Mesenchymal stem cell (in vitro differentiated cells and primary cell): ENCODE results near the gene FERMT3.

Experiments used
- DNase-seq: peaks from one replicate; pipeline ENCODE4 v3.0.0-alpha.2; 2013
- H2AFZ ChIP-seq: one replicate; pipeline ENCODE4 v1.6.1; 2013; ENCODE audit warnings: low read depth, mild to moderate bottlenecking, control low read depth, inconsistent platforms, low read length, moderate library complexity
- H2AK5ac ChIP-seq: 2 replicates; pipeline ENCODE4 v1.6.1; 2013; ENCODE audit warnings: low read length, moderate library complexity, mild to moderate bottlenecking, inconsistent platforms; ENCODE audit not compliant: severe bottlenecking
- H2BK120ac ChIP-seq: one replicate; pipeline ENCODE4 v1.6.1; 2013; ENCODE audit warnings: low read depth, mild to moderate bottlenecking, inconsistent platforms, low read length, moderate library complexity
- H2BK12ac ChIP-seq, 2 experiments: one replicate each; pipeline ENCODE4 v1.6.1; 2013; ENCODE audit warnings: inconsistent platforms in 2 of 2, low read length in 2 of 2, mild to moderate bottlenecking in 2 of 2, moderate library complexity in 2 of 2, control low read depth in 1 of 2
- H2BK15ac ChIP-seq: one replicate; pipeline ENCODE4 v1.6.1; 2013; ENCODE audit warnings: mild to moderate bottlenecking, low read depth, inconsistent platforms; ENCODE audit not compliant: poor library complexity, severe bottlenecking
- H2BK5ac ChIP-seq: 2 replicates; pipeline ENCODE4 v1.6.1; 2013; ENCODE audit warnings: low read depth, mild to moderate bottlenecking, low read length, control low read depth, inconsistent platforms; ENCODE audit not compliant: poor library complexity, severe bottlenecking
- H3K14ac ChIP-seq, 2 experiments: one replicate each; pipeline ENCODE4 v1.6.1; 2013; ENCODE audit warnings: inconsistent platforms in 2 of 2, low read length in 2 of 2, control low read depth in 1 of 2, mild to moderate bottlenecking in 1 of 2, moderate library complexity in 1 of 2
- H3K18ac ChIP-seq, 2 experiments: one replicate each; pipeline ENCODE4 v1.6.1; 2013; ENCODE audit warnings: inconsistent platforms in 2 of 2, low read length in 2 of 2, control low read depth in 1 of 2, low read depth in 1 of 2, mild to moderate bottlenecking in 1 of 2
- H3K23ac ChIP-seq, 2 experiments: one replicate each; pipeline ENCODE4 v1.6.1; 2013; ENCODE audit warnings: inconsistent platforms in 2 of 2, low read length in 2 of 2, mild to moderate bottlenecking in 2 of 2, moderate library complexity in 2 of 2, control low read depth in 1 of 2
- H3K27ac ChIP-seq: 2 replicates; pipeline ENCODE4 v1.5.1; 2013; ENCODE audit warnings: mild to moderate bottlenecking, moderate library complexity, low read length, control low read depth, inconsistent platforms; ENCODE audit not compliant: poor library complexity, severe bottlenecking
- H3K27me3 ChIP-seq, 2 experiments: 2 replicates each; pipeline versions ENCODE4 v1.6.1 to v1.7.0; 2013; ENCODE audit warnings: low read length in 2 of 2, mild to moderate bottlenecking in 2 of 2, moderate library complexity in 2 of 2, control low read depth in 1 of 2, inconsistent platforms in 1 of 2; ENCODE audit not compliant: control insufficient read depth in 1 of 2, insufficient read depth in 1 of 2
- H3K36me3 ChIP-seq, 2 experiments: 2 replicates each; pipeline versions ENCODE4 v1.6.1 to v1.7.0; 2013; ENCODE audit warnings: low read length in 2 of 2, control low read depth in 1 of 2, inconsistent platforms in 1 of 2, low read depth in 1 of 2, mild to moderate bottlenecking in 1 of 2; ENCODE audit not compliant: insufficient read depth in 2 of 2, control insufficient read depth in 1 of 2
- H3K4ac ChIP-seq, 2 experiments: one replicate each; pipeline ENCODE4 v1.6.1; 2013; ENCODE audit warnings: inconsistent platforms in 2 of 2, low read length in 2 of 2, mild to moderate bottlenecking in 2 of 2, moderate library complexity in 2 of 2, control low read depth in 1 of 2, low read depth in 1 of 2
- H3K4me1 ChIP-seq: 2 replicates; pipeline ENCODE4 v1.6.1; 2013; ENCODE audit warnings: low read depth, low read length, control low read depth; ENCODE audit not compliant: control insufficient read depth, insufficient read depth
- H3K4me2 ChIP-seq: 2 replicates; pipeline ENCODE4 v1.6.1; 2013; ENCODE audit warnings: low read length, mild to moderate bottlenecking, inconsistent platforms; ENCODE audit not compliant: poor library complexity, severe bottlenecking
- H3K4me3 ChIP-seq, 2 experiments: 2 replicates each; pipeline versions ENCODE4 v1.5.1 to v1.7.0; 2013; ENCODE audit warnings: low read length in 2 of 2, mild to moderate bottlenecking in 2 of 2, control low read depth in 1 of 2, low read depth in 1 of 2; ENCODE audit not compliant: insufficient read depth in 1 of 2
- H3K79me1 ChIP-seq: replicated peaks from 2 replicates; pipeline ENCODE4 v1.6.1; 2013; ENCODE audit warnings: mild to moderate bottlenecking, control low read depth, low read length, inconsistent platforms; ENCODE audit not compliant: poor library complexity, severe bottlenecking
- H3K9ac ChIP-seq: 2 replicates; pipeline ENCODE4 v1.7.0; 2013; ENCODE audit warnings: mild to moderate bottlenecking, low read length, moderate library complexity
- H3K9me3 ChIP-seq: 2 replicates; pipeline ENCODE4 v1.7.0; 2013; ENCODE audit warnings: mild to moderate bottlenecking, low read length; ENCODE audit not compliant: control insufficient read depth
- H4K8ac ChIP-seq: one replicate; pipeline ENCODE4 v1.6.1; 2013; ENCODE audit warnings: inconsistent platforms, mild to moderate bottlenecking, low read length, moderate library complexity
- H4K91ac ChIP-seq: one replicate; pipeline ENCODE4 v1.6.1; 2013; ENCODE audit warnings: mild to moderate bottlenecking, low read length, inconsistent platforms
- WGBS: methylation state at CpG from one replicate; pipeline ENCODE4 v1.1.7; 2013; ENCODE audit warnings: mixed read lengths; 5-methylcytosine and 5-hydroxymethylcytosine counted together

Gene FERMT3

GRCh38 chr11:64220798-64221197 is 14.3 kb downstream of the FERMT3 start:
- Histone ChIP-seq H3K4me1 (peaks cover 30% of the 10 kb centered on the region), H2BK120ac (no peak overlapping the region), H3K79me1 (peaks cover 19% of the 10 kb centered on the region), H4K8ac (no peak overlapping the region), H3K27me3 (no peaks in the 10 kb centered on the region), H3K27ac (no peak overlapping the region), H3K4ac (no peak overlapping the region), H4K91ac (no peak overlapping the region), H2BK5ac (no peak overlapping the region), H2AK5ac (no peak overlapping the region), H3K4me3 (no peak overlapping the region), H2BK12ac (no peak overlapping the region), H2AFZ (no peak overlapping the region), H3K36me3 (peaks cover 23 to 41% of the 10 kb centered on the region in 2 experiments), H3K18ac (no peak overlapping the region), H2BK15ac (no peak overlapping the region), H3K9ac (no peak overlapping the region), H3K9me3 (no peaks in the 10 kb centered on the region), H3K14ac (no peak overlapping the region), H3K4me2 (no peak overlapping the region), H3K23ac (no peak overlapping the region)
- DNase-seq, result no peak
- 98% methylated on average over 12 of the region's 14 CpGs for WGBS

DNA sequence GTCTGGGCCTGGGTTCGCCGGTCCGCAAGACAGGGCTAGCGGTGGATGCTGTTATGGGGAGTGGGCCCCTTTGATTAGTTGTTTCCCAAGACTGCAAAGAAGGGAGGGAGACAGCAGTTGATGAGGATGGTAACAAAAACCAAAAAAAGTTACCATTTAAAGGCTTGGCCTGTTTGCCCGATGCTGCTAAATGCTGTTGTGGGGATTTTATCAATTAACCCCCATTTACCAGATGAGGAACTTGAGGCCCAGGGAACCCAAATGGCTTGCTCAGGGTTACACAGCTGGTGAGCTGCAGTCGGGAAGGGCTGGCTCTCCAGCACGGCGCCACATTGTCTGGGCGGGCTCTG is 16.1 kb downstream of the FERMT3 start:
- peaks cover 23 to 41% of the 10 kb centered on the region in 2 experiments for H3K36me3 ChIP-seq
- H2AFZ ChIP-seq, result no peak overlapping the region
- no peak overlapping the region for H2AK5ac ChIP-seq
- H4K8ac ChIP-seq, result no peak overlapping the region
- no peak overlapping the region for H3K4me2 ChIP-seq
- no peak overlapping the region for H3K4ac ChIP-seq
- no peak overlapping the region for H3K4me3 ChIP-seq
- no peaks in the 10 kb centered on the region for H3K9me3 ChIP-seq
- H3K27me3 ChIP-seq, result no peaks in the 10 kb centered on the region
- H2BK15ac ChIP-seq, result no peak overlapping the region
- H3K4me1 ChIP-seq, result peaks cover 43% of the 10 kb centered on the region
- H3K9ac ChIP-seq, result no peak overlapping the region
- peaks cover 20% of the 10 kb centered on the region for H3K79me1 ChIP-seq
- no peak overlapping the region for H3K14ac ChIP-seq
- 96% methylated on average over 9 of the region's 9 CpGs for WGBS
- no peak for DNase-seq
- H2BK12ac ChIP-seq, result no peak overlapping the region
- H3K27ac ChIP-seq, result no peak overlapping the region
- no peak overlapping the region for H3K23ac ChIP-seq
- no peak overlapping the region for H2BK120ac ChIP-seq
- H3K18ac ChIP-seq, result no peak overlapping the region
- no peak overlapping the region for H2BK5ac ChIP-seq
- H4K91ac ChIP-seq, result no peak overlapping the region

DNA sequence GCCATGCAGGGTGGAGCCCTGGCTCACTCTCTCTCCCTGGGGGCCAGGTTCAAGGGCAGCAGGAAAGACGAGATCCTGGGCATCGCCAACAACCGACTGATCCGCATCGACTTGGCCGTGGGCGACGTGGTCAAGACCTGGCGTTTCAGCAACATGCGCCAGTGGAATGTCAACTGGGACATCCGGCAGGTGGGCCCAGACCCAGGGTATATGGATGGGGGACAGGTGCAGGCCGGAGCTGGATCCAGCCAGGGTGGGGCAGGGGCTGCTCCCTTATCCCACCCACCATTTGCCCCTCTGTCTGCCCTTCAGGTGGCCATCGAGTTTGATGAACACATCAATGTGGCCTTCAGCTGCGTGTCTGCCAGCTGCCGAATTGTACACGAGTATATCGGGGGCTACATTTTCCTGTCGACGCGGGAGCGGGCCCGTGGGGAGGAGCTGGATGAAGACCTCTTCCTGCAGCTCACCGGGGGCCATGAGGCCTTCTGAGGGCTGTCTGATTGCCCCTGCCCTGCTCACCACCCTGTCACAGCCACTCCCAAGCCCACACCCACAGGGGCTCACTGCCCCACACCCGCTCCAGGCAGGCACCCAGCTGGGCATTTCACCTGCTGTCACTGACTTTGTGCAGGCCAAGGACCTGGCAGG is 16.6 kb downstream of the FERMT3 start:
- no peak overlapping the region for H3K27ac ChIP-seq
- H3K18ac ChIP-seq, result no peak overlapping the region
- peaks cover 43% of the 10 kb centered on the region for H3K4me1 ChIP-seq
- H3K23ac ChIP-seq, result no peak overlapping the region
- no peak overlapping the region for H2BK120ac ChIP-seq
- no peak overlapping the region for H3K4me2 ChIP-seq
- peak overlapping the region; percentile 22 for H4K91ac ChIP-seq
- H3K4me3 ChIP-seq, result peak overlapping the region in 1 of 2 experiments; percentile 5
- H2AK5ac ChIP-seq, result peak overlapping the region; percentile 38
- H2AFZ ChIP-seq, result no peak overlapping the region
- no peaks in the 10 kb centered on the region for H3K27me3 ChIP-seq
- WGBS, result 97% methylated on average over 24 of the region's 24 CpGs
- H3K9me3 ChIP-seq, result no peaks in the 10 kb centered on the region
- no peak overlapping the region for H2BK5ac ChIP-seq
- H4K8ac ChIP-seq, result no peak overlapping the region
- H3K14ac ChIP-seq, result no peak overlapping the region
- H3K4ac ChIP-seq, result no peak overlapping the region
- H2BK12ac ChIP-seq, result no peak overlapping the region
- H3K79me1 ChIP-seq, result peaks cover 20% of the 10 kb centered on the region
- no peak overlapping the region for H2BK15ac ChIP-seq
- H3K36me3 ChIP-seq, result peaks cover 23 to 41% of the 10 kb centered on the region in 2 experiments
- H3K9ac ChIP-seq, result no peak overlapping the region
- no peak for DNase-seq

GRCh38 chr11:64224151-64224890 is 17.8 kb downstream of the FERMT3 start:
- no peak overlapping the region for H3K18ac ChIP-seq
- peaks cover 23 to 40% of the 10 kb centered on the region in 2 experiments for H3K36me3 ChIP-seq
- no peaks in the 10 kb centered on the region for H3K9me3 ChIP-seq
- H3K27ac ChIP-seq, result peak overlapping the region; percentile 6
- H3K14ac ChIP-seq, result no peak overlapping the region
- peak overlapping the region; percentile 49 for H4K91ac ChIP-seq
- no peak overlapping the region for H2BK15ac ChIP-seq
- no peak overlapping the region for H2BK5ac ChIP-seq
- H3K27me3 ChIP-seq, result no peaks in the 10 kb centered on the region
- H2AFZ ChIP-seq, result no peak overlapping the region
- DNase-seq, result no peak
- H3K79me1 ChIP-seq, result peaks cover 23% of the 10 kb centered on the region
- H3K4ac ChIP-seq, result no peak overlapping the region
- H3K23ac ChIP-seq, result no peak overlapping the region
- 95% methylated on average over 17 of the region's 17 CpGs for WGBS
- H3K4me2 ChIP-seq, result no peak overlapping the region
- H2BK120ac ChIP-seq, result no peak overlapping the region
- no peak overlapping the region for H2BK12ac ChIP-seq
- H4K8ac ChIP-seq, result no peak overlapping the region
- peak overlapping the region; percentile 24 for H2AK5ac ChIP-seq
- no peak overlapping the region for H3K9ac ChIP-seq
- H3K4me1 ChIP-seq, result peaks cover 47% of the 10 kb centered on the region
- H3K4me3 ChIP-seq, result peak overlapping the region in 1 of 2 experiments; percentile 14
